ENCODE results near the gene SH2D3A.

Gene SH2D3A

GRCh38 chr19:6744381-6745301 lies 22.6 kb downstream of the SH2D3A start (continued):
- no peak for TF ChIP-seq ZNF645 (tag by site-specific recombination; IDR thresholded peaks at IDR 0.05)
- peak; percentile 67; the same call in 1 of the 2 replicates for TF ChIP-seq BCL11A (tag by site-specific recombination; IDR thresholded peaks at IDR 0.05; ENCODE audit: low read depth)
- TF ChIP-seq WT1 (tag by site-specific recombination; IDR thresholded peaks at IDR 0.05) = 0 out of 2 replicates have a peak, but pooled peaks have one; percentile 24
- peak; percentile 72 for TF ChIP-seq ZNF629 (tag by site-specific recombination; IDR thresholded peaks at IDR 0.05)
- peak; percentile 95 for TF ChIP-seq ZNF398 (tag by site-specific recombination; IDR thresholded peaks at IDR 0.05)
- TF ChIP-seq ATF2 (tag by site-specific recombination; IDR thresholded peaks at IDR 0.05; ENCODE audit: low read depth) = no peak
- no peak for TF ChIP-seq ZNF704 (tag by site-specific recombination; IDR thresholded peaks at IDR 0.05)
- TF ChIP-seq ZNF280D (tag by site-specific recombination; IDR thresholded peaks at IDR 0.05) = no peak
- TF ChIP-seq ZNF169 (tag by site-specific recombination; IDR thresholded peaks at IDR 0.05) = no peak
- no peak for TF ChIP-seq ZNF2 (tag by site-specific recombination; IDR thresholded peaks at IDR 0.05)
- TF ChIP-seq ZBTB11 (tag by site-specific recombination; conservative IDR thresholded peaks at IDR 0.05; ENCODE audit: low read depth) = no peak
- no peak; the same call in 1 of the 2 replicates for TF ChIP-seq ZIC2 (tag by site-specific recombination; IDR thresholded peaks at IDR 0.05)
- TF ChIP-seq OVOL3 (tag by site-specific recombination; IDR thresholded peaks at IDR 0.05) = 0 out of 2 replicates have a peak, but pooled peaks have one; percentile 8
- TF ChIP-seq ZNF555 (tag by site-specific recombination; conservative IDR thresholded peaks at IDR 0.05) = no peak
- peak; percentile 46 for TF ChIP-seq FEZF1 (tag by site-specific recombination; IDR thresholded peaks at IDR 0.05)
- 0 out of 2 replicates have a peak, but pooled peaks have one; percentile 67 for TF ChIP-seq KLF17 (tag by site-specific recombination; IDR thresholded peaks at IDR 0.05)
- TF ChIP-seq ZNF121 (tag by site-specific recombination; IDR thresholded peaks at IDR 0.05) = no peak
- TF ChIP-seq GLI2 (tag by site-specific recombination; IDR thresholded peaks at IDR 0.05; ENCODE audit: borderline replicate concordance, low read depth) = no peak
- no peak for TF ChIP-seq ZNF776 (tag by site-specific recombination; IDR thresholded peaks at IDR 0.05; ENCODE audit: borderline replicate concordance)
- no peak for TF ChIP-seq MZF1 (tag by site-specific recombination; IDR thresholded peaks at IDR 0.05; ENCODE audit: borderline replicate concordance)
- no peak for TF ChIP-seq ZSCAN30 (tag by site-specific recombination; IDR thresholded peaks at IDR 0.05)
- TF ChIP-seq ZNF211 (tag by site-specific recombination; IDR thresholded peaks at IDR 0.05; ENCODE audit: low read depth) = no peak
- TF ChIP-seq ZNF157 (tag by site-specific recombination; IDR thresholded peaks at IDR 0.05) = no peak
- TF ChIP-seq ZFHX2 (tag by site-specific recombination; conservative IDR thresholded peaks at IDR 0.05) = peak; percentile 85
- peak; percentile 80 for TF ChIP-seq ZNF600 (tag by site-specific recombination; IDR thresholded peaks at IDR 0.05)

All from HEK293 (cell line).